HG02571 (cell line): Measurements from ENCODE around the gene FAM135A.
"Not testable (repeated sequence)": the region's sequence is repeated elsewhere in the genome, so short reads cannot be mapped to it uniquely, and the experiment has no call there.

Experiments used
- ATAC-seq: cut with Tn5 transposase; IDR thresholded peaks from one replicate; pipeline ENCODE4 v1.9.1; 2021; ENCODE audit warnings: mild to moderate bottlenecking, moderate library complexity; ENCODE audit not compliant: unreplicated experiment

The FAM135A gene

DNA sequence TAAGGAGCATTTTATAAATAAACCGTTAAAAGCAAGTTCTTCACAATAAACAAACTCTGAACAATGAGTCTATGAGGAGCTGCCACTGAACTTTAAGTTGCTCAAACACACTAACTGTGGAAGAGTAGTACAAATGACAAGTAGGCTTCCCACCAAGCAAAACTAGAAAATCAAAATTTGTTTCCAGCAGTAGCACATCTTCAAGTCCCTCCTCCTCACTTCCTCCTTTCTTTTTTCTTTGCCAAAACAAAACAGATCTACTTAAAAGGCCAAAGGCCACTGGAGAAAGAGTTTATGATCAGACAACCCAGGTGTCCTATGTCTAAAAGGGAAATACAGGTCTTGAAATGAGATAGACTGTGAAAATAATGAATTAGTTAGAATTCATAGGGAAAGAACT is 17.1 kb upstream of the FAM135A start:
- ATAC-seq = no peak

DNA sequence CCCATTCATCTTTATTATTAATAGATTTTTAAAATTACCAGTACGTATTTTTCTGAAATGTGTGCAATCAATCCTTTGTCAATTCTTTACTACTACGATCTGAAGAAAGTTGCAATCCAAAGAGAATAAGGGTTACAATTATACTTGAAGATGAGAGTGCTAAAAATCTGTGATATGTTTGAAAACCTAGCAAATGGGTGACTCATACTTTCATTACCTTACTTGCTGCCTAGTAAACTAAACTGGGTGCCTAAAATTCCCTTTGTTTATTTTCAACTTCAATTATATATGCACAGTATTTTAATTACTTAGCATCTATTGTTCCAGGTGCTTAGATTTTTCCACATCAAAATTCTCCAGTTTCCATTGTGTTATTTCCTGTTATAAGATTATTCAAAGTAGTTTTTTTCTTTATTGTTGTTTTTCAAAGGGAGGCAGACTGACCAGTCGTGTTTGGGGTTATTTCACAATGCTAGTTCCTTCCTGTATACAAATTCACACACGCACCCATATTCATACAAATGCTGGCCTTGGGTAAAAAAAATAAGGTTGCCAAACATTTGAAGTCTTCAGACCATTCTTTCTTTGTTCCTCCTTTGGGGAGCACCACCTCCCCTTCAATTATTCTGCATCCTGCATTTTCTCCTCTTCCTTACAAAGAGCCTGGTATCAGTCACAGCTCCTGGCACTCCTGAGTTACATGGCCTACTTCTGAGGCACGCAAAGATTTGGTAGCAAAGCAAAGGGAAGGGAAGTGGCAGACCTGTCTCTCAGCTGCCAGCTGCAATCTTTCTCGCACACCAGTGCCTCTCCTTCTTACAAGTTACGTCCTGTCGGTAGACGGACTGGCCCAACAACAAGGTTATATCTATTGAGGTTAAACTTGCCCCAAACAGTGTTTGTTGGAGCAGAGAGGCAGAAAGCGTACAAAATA is 16.2 kb upstream of the FAM135A start:
- ATAC-seq = no peak

DNA sequence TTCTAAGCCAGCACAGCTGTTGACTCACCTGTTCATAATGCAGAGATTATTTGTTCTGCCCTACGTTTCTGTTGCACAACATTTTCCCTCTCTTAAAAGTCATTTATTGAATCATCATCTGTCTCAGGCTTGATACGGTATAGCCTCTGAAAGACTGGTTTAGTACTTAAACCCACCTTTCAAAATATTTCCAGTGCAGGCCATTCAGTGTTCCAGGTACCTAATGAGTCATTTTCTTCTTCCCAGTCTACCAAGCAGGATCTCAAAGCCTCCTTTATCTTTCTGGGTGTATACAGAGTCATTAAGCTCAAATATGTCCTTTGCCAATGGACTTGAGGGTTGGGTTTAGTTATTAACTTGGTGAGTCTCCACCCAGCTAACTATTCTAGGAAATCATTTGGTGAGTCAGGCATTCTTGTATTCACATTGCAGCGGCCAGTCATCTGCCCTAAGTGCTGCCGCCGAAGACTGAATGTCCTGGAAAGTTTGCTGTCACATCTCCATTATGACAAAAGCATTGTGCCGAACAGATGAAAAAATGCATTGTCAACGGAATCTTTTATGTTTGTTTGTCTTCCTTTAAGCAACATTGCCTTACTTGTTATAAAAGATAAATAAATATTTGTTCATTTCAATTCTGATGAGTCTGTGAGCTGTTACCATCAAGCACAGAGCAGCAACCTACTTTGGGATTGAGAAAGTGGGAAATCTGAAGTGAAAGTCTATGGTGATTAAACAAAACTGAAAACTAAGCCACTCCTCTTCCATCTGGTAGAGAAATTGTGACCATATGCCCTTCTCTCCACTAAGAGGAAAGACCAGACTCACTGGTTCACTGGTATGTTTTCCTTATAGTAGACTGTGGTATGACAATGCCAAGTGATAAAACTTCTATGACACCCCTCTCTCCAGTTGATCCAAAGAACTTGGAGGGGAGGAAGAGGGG is 14.3 kb upstream of the FAM135A start:
- ATAC-seq = no peak

DNA sequence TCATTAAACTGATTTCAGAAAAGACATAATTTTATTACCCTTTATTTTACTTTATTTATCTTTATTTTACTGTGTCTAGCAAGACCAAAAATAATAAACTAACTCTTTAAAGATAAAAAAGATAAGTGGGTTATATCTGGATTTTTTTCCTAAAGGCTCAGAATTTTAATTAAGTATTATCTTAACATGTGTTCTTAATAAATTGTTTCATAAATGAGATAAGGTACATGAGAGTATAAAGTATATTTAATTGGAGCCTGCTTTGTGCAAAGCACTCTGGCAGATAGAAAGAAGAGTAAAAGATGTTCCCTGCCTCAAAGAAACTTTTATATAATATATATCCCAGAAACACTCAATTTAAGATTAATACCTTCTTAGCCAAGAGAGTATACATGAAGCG is 8.7 kb upstream of the FAM135A start:
- ATAC-seq = no peak

DNA sequence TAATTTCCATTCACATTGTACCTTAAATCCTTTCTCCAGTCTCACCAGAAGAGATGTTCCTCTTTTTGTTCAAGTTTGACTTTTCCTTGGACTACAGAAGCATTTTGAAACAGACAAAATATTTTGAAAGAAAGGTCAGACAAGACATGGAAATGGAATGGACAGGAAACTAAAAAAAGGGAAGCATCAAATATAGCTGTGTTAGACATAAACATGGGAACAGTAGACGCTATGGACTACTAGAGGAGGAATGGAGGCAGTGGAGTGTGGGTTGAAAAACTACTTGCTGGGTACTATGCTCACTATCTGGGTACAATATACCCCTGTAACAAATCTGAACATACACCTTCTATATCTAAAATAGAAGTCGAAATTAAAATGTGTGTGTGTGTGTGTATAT is 4.1 kb upstream of the FAM135A start:
- no peak for ATAC-seq

DNA sequence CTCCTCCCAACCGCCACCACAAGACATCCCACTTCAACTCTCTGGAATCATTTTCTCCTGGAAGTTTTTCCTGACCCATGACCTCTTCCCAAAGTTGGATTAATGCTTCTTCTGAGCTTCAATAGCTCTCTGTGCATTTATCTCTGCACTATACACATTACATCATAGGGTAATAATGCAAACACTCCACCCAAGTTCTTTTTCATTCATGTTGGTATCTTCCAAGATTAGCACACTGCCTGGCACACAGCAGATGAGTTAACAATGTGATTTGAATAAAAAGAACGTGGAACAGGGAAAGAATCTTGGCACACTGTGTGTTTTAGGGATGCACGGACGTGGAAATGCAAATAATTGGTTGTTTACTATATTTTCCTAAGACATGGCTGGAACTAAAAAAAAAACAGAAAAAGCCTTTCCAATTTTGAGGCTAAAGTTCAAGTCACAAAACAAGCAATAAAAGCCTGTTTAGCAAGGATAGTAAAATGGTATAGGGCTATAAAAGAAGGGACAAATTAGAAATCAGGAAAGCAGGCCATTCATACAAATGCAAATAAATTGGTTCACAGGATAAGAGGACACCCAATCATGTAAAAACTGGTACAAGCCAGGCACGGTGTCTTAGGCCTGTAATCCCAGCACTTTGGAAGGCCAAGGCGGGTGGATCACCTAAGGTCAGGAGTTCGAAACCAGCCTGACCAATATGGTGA is 1.6 kb upstream of the FAM135A start:
- no peak for ATAC-seq

DNA sequence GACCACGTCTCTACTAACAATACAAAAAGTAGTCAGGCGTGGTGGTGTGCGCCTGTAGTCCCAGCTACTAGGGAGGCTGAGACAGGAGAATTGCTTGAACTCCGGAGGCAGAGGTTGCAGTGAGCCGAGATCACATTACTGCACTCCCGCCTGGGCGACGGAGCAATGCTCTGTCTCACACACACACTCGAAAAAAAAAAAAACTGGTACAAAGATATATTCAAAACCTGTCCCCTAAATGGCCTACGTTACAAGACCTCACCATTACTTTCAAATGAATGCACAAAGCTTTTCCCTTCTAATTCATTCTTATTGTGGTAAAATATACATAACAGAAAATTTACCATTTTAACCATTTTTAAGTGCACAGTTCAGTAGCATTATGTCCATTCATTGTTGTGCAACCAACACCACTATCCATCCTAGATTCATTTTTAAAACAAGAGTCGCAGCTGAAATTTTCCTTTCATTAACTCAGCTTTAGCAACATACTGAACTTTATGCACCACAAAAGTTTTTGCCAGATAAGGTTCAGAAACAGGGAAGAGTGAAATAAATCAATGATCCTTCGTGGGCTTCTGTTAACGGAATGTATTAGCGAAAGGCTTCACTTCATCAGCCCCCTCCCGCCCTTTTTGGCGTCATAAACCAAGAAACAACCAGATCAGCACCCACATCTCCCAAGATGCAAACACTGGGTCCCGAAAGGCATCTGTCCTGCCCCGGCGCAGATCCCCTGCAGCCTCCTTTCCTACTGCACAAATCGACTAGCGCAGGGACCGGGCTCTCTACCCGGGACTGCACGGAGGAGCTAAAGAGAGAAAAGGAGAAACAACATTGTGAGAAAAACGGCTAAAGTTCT is 825 bp upstream of the FAM135A start:
- ATAC-seq = peak; percentile 19

DNA sequence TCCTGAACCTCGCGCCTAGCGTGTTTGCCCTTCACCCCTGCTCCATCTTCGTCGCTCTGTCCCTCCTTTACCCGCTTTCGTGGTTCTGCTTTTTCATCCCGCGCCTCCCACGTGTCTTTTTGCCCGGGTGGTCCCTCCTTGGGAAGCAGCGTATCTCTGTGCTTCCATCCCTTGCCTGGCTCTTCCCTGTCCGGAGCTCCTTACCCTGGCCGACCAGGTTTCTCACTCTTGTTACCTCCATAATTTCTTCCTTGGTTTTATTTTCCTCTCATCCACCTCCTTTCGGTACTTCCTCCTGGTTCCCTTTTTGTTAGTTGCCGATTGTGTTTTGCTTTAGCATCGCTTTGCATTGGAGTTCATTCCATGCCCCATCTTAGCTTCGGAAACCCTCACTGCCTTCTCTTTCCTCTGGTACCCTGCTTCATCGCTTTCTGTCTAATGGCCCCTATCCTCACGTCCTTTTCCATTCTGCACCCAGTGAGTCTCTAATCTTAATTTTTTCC is 735 bp downstream of the FAM135A start:
- ATAC-seq = peak; percentile 4

DNA sequence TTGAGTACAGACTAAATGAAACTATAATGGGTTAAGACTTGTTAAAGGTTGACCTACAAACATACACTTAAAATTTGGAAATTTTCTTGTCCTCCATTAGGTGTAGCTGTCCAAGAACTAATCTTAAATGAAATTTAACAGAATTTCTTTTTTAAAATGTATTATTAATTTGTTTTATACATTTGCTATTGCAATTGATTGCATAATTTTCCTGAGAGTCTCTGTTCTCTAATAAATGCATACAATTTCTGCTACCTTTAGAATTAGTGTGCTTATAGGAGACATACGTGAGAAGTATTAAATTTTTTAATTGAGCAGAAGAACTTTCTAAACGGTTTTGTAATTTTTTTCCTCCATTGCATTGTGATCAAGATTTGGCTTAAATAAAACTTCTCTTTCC is 1.5 kb downstream of the FAM135A start:
- ATAC-seq = no peak

DNA sequence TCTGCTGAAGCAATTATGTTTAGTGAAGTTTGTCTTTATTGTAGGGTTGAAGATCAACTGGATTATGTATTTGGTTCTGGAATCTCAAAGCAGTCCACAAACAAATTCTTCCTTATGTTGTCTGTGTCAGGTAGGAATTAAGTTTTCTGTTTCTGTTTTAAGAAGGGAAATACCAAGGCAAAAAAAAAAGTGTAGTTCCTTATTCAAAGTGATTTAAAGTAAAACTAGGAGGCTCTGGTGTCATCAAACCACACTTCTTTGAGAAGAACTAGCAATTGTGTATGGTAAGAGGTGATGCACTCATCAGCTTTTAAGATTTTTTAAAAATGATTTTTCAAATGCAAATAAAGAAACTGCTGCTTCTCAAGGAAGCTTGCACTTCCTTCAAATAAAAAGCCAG is 1.9 kb downstream of the FAM135A start:
- ATAC-seq = no peak

DNA sequence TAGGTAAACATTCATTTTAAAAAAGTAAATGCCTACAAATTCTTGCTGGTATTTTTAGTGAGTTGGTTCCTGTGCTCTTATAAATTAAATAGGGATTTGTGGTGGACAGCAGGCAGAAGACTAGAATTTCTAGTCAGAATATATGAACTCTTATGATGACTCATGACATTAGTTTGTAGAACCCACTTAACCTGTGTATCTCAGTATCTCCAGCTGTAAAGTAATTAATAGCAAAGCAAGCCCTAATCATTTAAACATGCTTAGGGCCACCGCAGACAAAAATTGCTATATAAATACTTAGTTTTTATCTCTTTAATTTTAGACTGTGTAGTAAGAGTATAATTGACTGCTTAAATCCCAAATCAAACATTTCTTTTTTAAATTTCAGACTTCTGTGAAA is 2.4 kb downstream of the FAM135A start:
- ATAC-seq = no peak

DNA sequence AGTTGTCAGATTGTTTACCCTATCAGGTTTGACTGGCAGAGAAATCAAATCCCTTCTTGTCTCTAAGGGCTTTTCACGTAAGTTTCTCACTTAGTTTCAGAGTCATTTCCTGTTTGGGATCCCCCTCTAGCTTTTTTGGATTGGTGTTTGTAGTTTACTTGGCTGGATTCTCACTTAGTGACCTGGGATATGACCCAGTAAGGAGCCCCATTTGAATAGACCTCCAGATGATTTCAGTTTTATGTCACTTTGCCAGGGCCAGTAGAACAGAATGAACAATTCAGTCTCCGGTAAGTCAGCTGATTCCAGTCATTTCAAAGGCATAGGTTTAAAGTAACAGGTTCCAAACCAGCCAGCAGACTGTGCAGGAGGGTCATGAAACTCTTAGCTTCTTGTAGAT is 8.2 kb downstream of the FAM135A start:
- no peak for ATAC-seq

DNA sequence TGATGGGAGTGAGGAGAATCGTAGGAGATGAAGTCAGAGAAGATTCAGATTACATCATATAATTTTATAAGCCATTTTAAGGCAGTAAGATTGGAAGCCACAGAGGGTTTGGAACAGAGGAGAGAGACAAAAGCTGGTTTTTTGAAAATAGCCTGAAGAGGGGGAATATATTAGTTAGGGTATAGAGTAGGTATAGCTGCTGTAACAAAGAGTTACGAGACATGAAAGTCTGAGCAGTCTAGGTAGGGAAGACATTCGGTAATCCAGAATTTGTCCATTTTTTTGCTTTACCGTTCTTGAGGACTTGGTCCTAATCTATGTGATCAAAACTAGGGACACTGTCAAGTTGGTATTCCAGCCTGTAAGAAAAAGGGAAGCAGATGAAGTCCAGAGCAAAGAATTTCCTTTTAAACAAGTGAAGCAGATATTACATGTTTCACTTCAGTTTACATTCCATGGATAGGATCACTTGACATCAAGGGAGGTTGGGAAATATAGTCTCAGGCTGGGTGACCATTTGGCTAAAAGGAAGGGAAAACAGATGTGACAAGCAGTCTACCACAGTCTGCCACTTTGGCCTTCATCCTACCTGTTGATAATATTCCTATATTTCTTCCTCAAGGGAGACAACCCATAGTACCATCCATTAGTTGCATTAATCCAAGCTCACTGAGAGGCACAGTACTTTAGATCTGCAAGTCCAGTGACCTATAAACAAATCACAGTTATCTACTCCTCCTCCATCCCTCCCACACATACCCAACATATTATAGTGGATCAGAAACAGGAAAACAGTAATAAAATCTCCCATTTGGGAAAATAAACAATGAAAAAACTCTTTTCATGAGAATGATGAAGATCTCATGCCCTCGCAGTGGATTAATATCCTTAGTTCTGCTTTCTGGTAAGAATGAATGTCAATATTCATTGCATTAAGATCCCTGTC is 10.2 kb downstream of the FAM135A start:
- ATAC-seq = no peak

DNA sequence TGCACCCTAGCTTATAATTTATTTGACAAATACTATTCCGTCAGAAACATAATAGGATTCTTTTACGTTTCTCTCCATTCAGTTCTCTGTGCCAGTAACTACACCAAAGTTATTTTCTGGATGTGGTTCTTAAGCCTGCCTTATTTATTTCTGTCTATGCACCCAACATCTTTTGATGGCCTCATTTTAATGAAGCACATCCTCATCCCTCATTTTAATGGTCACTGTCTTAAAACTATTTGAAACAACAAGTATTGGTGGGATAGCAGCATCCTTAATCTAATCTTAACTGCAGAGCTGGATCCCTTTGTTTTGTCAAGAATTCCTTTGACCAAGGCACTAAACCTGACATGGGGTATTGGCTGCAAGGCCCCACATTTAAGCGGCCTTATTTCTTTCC is 11.0 kb downstream of the FAM135A start:
- no peak for ATAC-seq

DNA sequence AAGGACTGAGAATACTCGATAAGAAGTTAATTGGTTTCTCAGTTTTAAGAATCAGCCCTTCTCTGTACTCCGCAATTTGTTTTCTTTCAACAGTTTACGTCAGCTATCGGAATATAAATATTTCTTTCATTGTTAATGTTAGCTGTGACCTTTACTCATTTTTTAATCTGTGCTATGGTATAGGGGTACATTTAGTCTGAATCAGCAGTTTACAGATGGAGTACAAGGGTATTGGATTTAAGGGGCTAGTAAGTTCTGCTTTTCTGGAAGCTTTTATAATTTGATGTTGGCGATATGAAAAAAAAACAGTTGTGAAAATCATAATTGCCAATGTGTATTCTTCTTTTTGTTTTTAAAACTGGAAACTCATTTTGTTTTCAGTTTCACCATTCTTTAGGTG is 23.0 kb downstream of the FAM135A start:
- ATAC-seq = no peak

DNA sequence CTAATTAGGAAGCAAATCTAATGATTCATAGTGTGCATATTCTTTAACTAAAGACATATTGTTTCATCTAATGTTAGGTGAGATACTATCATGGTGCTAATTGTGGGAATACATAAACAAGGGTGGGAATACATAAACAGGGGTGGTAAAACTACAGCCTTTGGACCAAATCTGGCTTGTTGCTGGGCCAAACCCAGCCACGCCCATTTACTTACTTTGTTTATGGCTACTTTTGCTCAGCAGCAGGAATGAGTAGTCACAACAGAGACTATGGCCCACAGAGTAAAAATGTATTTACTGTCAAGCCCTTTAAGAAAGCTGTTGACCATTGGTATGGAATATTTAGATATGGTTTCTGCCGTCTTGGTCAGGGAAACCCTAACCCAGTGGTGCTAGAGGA is 31.7 kb downstream of the FAM135A start:
- no peak for ATAC-seq

DNA sequence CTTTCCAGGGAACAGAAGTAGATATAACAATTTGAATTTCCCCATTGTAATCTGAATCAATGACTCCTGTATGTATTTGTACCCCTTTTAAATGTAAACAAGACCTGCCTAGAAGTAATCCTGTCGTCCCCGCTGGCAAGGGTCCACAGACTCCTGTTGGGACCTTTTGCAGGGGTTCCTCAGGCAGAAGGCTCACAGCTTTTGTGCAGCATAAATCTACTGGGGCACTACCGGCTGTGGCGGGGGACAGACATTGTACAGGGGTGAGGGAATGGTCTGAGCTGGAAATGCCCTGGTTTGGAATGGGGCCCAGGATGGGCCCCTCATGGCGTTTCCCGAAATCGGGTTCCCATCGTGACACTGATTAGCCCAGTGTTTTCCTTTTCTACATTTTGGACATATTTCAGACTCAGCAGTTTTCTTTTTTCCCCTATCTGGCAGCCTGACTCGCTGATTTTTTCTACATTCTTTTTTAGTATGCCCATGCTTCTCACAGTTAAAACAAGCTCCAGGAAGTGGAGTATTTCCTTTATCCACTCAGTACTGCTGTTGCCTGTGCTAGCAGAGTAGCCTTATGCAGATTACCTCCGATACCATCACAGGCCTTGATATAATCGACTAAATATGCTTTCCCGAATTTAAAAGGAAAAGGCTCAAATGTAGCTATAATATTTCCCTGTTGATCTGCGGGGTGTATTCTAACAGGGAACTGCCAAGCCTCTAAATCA is 34.2 kb downstream of the FAM135A start:
- ATAC-seq = not testable (repeated sequence)

DNA sequence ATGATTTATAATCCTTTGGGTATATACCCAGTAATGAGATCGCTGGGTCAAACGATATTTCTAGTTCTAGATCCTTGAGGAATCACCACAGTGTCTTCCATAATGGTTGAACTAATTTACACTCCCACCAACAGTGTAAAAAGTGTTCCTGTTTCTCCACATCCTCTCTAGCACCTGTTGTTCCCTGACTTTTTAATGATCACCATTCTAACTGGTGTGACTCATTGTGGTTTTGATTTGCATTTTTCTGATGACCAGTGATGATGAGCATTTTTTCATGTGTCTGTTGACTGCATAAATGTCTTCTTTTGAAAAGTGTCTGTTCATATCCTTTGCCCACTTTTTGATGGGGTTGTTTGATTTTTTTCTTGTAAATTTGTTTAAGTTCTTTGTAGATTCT is 40.6 kb downstream of the FAM135A start:
- ATAC-seq = not testable (repeated sequence)
